ENCODE data around the gene ERVMER34-1.

Gene ERVMER34-1

DNA sequence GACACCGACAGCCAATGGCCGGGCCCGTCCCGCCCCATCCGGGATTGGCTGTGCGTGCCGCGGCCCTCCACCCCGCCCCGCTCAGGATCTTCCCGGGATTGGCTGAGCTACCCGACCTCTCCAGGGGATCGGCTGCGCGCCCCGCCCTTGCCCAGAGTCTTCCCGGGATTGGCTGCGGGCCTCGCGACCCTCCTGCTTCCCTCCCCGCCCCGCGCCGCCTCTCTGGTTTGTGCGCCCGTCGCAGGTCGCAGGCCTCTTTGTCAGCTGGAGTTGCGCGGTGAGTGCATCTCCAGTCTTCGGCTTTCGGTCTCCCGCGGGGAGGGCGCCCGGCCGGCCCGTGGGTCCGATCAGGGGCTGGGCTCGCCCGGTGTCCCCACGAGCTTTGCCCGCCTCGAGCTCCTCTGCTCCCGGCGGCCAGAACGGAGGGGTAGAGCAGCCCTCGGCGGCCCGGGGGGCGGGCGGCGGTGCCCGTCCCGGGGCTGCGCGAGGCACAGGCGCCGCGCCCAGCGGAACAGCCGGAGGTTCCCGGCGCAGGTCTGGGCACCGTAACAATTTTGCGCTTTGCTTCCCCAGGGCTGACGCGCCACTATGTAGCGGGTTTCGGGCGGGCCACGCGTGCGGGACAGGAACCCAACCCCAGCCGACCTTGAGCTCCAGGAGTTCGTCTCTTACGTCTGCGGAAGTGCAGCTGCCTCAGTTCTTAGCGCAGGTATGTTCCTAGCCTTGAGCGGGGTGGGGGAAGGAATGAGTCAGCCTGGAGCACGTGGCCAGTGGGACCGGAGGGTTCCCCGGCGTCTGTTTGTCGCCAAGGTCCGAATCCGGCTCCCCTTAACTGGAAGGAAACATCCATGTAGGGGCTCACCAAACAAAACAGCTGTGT, 38.7 kb downstream of the ERVMER34-1 start:
- peak; percentile 98 for DNase-seq
- H3K9me3 Mint-ChIP-seq: peaks cover 3% of the 10 kb centered on the region
- H3K4me1 Mint-ChIP-seq: peaks cover 50% of the 10 kb centered on the region
- H3K27me3 Mint-ChIP-seq: peaks cover 13% of the 10 kb centered on the region
- H3K36me3 Mint-ChIP-seq: peaks cover 32% of the 10 kb centered on the region
- H3K27ac Mint-ChIP-seq: peak overlapping the region; percentile 94
- CTCF ChIA-PET: interaction anchor here (0.6 to 2.3 kb wide), 2 partner anchors 9 to 200 kb away, joined by 5 to 13 read pairs; no protein-coding TSS in a partner anchor
- H3K4me3 Mint-ChIP-seq: peak overlapping the region; percentile 88

DNA sequence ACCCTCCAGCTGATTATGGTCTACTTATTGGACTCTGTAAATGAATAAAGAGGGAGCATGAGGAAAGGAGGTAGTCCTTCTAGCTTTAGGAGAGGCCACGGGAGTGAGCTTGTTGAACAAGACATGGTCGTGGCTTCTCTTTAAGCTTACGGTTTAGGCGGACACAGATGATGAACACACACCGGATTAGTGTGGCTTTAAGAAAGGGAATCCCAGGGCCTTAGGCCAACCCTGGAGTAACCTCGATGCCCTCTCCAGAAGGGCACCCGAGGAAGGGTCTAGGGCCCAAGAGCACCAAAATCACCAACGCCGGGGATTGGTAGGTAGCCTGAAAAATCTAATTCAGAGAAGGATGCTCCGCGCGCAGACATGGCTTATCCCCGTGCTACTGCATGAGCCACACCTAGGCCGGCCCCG, 39.4 kb downstream of the ERVMER34-1 start:
- peaks cover 13% of the 10 kb centered on the region for H3K27me3 Mint-ChIP-seq

DNA sequence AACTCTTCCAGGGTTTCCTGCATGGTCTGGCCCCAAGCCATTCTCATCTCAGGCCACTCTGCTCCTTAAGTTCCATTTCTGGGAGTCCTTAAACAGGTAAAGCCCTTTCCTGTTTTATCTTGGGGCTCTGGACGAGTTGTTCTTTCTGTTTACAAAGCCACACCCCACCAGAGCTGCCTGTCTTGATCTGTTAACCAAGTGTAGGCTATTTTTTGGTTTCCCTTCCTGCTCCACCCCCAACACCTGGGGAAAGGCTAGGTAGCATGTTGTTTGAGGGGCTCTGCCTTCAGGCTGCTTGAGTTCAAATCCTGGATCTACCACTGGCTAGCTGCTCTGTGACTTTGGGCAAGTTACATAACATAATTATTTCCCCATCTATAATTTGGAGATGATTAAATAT, 40.0 kb downstream of the ERVMER34-1 start:
- H3K4me3 Mint-ChIP-seq: no peak overlapping the region
- CTCF ChIA-PET: interaction anchor here (0.6 kb wide), 1 partner anchor 50 kb away, joined by 4 read pairs; no protein-coding TSS in a partner anchor
- no peak for DNase-seq
- peaks cover 3% of the 10 kb centered on the region for H3K9me3 Mint-ChIP-seq
- H3K27me3 Mint-ChIP-seq: peaks cover 13% of the 10 kb centered on the region
- peaks cover 32% of the 10 kb centered on the region for H3K36me3 Mint-ChIP-seq
- H3K4me1 Mint-ChIP-seq: peaks cover 48% of the 10 kb centered on the region
- peak overlapping the region; percentile 85 for H3K27ac Mint-ChIP-seq

More for the DNA sequence above, 39.4 kb downstream of the ERVMER34-1 start:
- H3K4me3 Mint-ChIP-seq: peak overlapping the region; percentile 88
- H3K9me3 Mint-ChIP-seq: peaks cover 3% of the 10 kb centered on the region
- peaks cover 50% of the 10 kb centered on the region for H3K4me1 Mint-ChIP-seq
- CTCF ChIA-PET: interaction anchor here (0.6 to 2.3 kb wide), 3 partner anchors 10 to 200 kb away, joined by 4 to 13 read pairs (median 5); no protein-coding TSS in a partner anchor
- no peak for DNase-seq
- peak overlapping the region; percentile 85 for H3K27ac Mint-ChIP-seq
- H3K36me3 Mint-ChIP-seq: peaks cover 32% of the 10 kb centered on the region

DNA sequence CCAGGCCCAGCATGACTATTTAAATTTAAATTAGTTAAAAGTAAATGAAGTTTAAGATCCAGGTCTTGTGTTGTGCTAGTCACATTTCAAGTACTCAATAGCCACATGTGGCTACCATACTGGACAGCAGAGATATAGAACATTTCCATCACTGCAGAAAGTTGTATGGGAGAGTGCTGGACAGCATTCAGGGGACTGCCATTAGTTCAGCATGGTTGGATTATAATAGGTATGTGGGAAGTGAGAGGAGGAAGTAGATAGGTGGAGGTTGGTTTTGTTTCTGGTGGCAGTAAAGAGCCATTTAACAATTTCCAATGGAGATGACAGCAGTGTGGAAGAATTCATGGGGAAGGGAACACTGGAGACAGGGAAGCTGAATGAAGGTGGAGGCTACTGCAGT, 42.1 kb downstream of the ERVMER34-1 start:
- CTCF ChIA-PET: no interaction called here
- H3K4me1 Mint-ChIP-seq: peaks cover 32% of the 10 kb centered on the region
- peaks cover 13% of the 10 kb centered on the region for H3K36me3 Mint-ChIP-seq
- H3K27ac Mint-ChIP-seq: peak overlapping the region; percentile 16
- H3K9me3 Mint-ChIP-seq: no peaks in the 10 kb centered on the region
- DNase-seq: no peak
- peaks cover 17% of the 10 kb centered on the region for H3K27me3 Mint-ChIP-seq
- H3K4me3 Mint-ChIP-seq: no peak overlapping the region

GRCh38 chr4:52704661-52705060, 46.6 kb downstream of the ERVMER34-1 start:
- H3K36me3 Mint-ChIP-seq: no peaks in the 10 kb centered on the region
- H3K9me3 Mint-ChIP-seq: no peaks in the 10 kb centered on the region
- no peak overlapping the region for H3K4me3 Mint-ChIP-seq
- no peak overlapping the region for H3K27ac Mint-ChIP-seq
- H3K4me1 Mint-ChIP-seq: no peaks in the 10 kb centered on the region
- H3K27me3 Mint-ChIP-seq: peaks cover 16% of the 10 kb centered on the region
- no peak for DNase-seq
- CTCF ChIA-PET: interaction anchor here (0.8 kb wide), 1 partner anchor 16 kb away, joined by 3 read pairs; no protein-coding TSS in a partner anchor

- no peaks in the 10 kb centered on the region for H3K9me3 Mint-ChIP-seq
- CTCF ChIA-PET: interaction anchor here (0.8 kb wide), 1 partner anchor 15 kb away, joined by 3 read pairs; no protein-coding TSS in a partner anchor
- no peaks in the 10 kb centered on the region for H3K36me3 Mint-ChIP-seq
- DNase-seq: no peak
- H3K4me3 Mint-ChIP-seq: no peak overlapping the region
- no peak overlapping the region for H3K27ac Mint-ChIP-seq
- H3K27me3 Mint-ChIP-seq: peaks cover 11% of the 10 kb centered on the region
- H3K4me1 Mint-ChIP-seq: no peaks in the 10 kb centered on the region
These were observed 47.1 kb downstream of the ERVMER34-1 start for GRCh38 chr4:52704133-52704532.

DNA sequence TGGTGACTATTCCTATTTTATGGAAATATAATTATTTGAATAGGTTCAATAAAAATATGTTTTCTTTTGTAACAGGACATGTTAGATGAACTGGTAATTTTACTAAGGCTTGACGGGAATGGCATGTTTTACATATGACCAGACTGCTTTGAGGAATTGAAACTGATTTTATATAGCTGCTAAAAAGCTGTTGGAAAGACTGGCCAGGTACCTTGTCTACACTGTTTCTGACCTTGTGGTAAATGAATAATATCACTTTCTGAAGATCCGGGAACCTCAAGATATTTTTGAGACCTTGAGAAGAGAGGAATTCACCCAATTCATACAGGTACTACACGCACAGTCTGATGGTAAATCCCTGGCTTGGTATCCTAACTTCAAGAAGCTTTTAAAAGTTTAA, 50.0 kb downstream of the ERVMER34-1 start:
- no peak for DNase-seq
- no peak overlapping the region for H3K27ac Mint-ChIP-seq
- H3K4me1 Mint-ChIP-seq: peaks cover 4% of the 10 kb centered on the region
- no peaks in the 10 kb centered on the region for H3K9me3 Mint-ChIP-seq
- H3K4me3 Mint-ChIP-seq: no peak overlapping the region
- CTCF ChIA-PET: interaction anchor here (0.6 kb wide), 1 partner anchor 12 kb away, joined by 3 read pairs; no protein-coding TSS in a partner anchor
- no peaks in the 10 kb centered on the region for H3K36me3 Mint-ChIP-seq
- H3K27me3 Mint-ChIP-seq: peaks cover 11% of the 10 kb centered on the region

GRCh38 chr4:52694936-52695335, 56.3 kb downstream of the ERVMER34-1 start:
- Mint-ChIP-seq H3K4me1 (peaks cover 4% of the 10 kb centered on the region), H3K4me3 (no peak overlapping the region), H3K27me3 (peaks cover 12% of the 10 kb centered on the region), H3K9me3 (peaks cover 22% of the 10 kb centered on the region), H3K36me3 (no peaks in the 10 kb centered on the region), H3K27ac (no peak overlapping the region)
- DNase-seq: no peak
- CTCF ChIA-PET: no interaction called here

DNA sequence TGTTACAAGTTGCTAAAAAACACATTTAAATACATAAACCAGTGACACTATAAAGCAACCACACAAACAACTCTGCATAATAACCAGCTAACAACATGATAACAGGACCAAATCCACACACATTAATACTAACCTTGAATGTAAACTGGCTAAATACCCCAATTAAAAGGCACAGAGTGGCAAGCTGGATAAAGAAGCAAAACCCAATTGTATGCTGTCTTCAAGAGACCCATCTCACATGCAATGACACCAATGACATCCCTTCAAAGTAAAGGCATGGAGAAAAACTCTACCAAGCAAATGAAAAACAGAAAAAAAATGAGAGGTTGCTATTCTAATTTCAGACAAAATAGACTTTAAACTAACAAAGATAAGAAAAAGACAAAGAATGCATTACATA, 57.7 kb downstream of the ERVMER34-1 start:
- CTCF ChIA-PET: no interaction called here
- Mint-ChIP-seq H3K4me3 (no peak overlapping the region), H3K27ac (no peak overlapping the region), H3K27me3 (peaks cover 12% of the 10 kb centered on the region), H3K4me1 (peaks cover 4% of the 10 kb centered on the region), H3K9me3 (peaks cover 22% of the 10 kb centered on the region), H3K36me3 (no peaks in the 10 kb centered on the region)
- DNase-seq: no peak

All from activated naive CD4-positive, alpha-beta T cell treated with anti-CD3 and anti-CD28 coated beads, Interleukin-2, amount 10 ng/mL, durations not matched to agents 7 days and 5 days (primary cell).